OCI-LY1 (cell line): ENCODE data around the gene ENTPD1.

Experiments
- CTCF ChIP-seq: fragments of 200-600 bp; sonication (generic), shearing (Covaris generic); IDR thresholded peaks from 2 replicates; pipeline ENCODE4 v1.5.1; 2017; ENCODE audit warnings: mild to moderate bottlenecking, antibody characterized with exemption, low read length, moderate library complexity, mixed read lengths
- EZH2 ChIP-seq: fragments of 200-600 bp; sonication (generic), shearing (Covaris generic); IDR thresholded peaks from 2 replicates; pipeline ENCODE4 v1.8.0; 2017; ENCODE audit warnings: borderline replicate concordance, mixed run types, mild to moderate bottlenecking, antibody characterized with exemption, low read length, moderate library complexity, mixed read lengths

GRCh38 chr10:95787447-95787846 is 31.5 kb downstream of the ENTPD1 start:
- no peak for TF ChIP-seq CTCF
- no peak for TF ChIP-seq EZH2
